ENCODE data around the gene MEIOC. TPM values are rescaled to one million over a fixed set of nuclear protein-coding genes. Genes with fewer than 3 reads are reported as not detected.

Gene MEIOC
- not detected in 2 replicates for total RNA-seq (2022)
- Bru-seq, nascent RNA = not detected
- BruChase-seq, experiment 1, labeled RNA remaining after a 6-hour chase = not detected
- not detected for BruChase-seq, experiment 2, labeled RNA remaining after a 2-hour chase
- long read RNA-seq, partial matches to known transcripts = 0 of 1 reads
- long read RNA-seq, other reads (novel, unspliced or antisense) = 1 of 1 reads

- ChIA-PET POLR2A (no interaction called here), CTCF (interaction anchor here (1.3 kb wide), 1 partner anchor 19 kb away, joined by 4 read pairs; no protein-coding TSS in a partner anchor)
- no peaks in the 10 kb centered on the region for H3K9me3 Mint-ChIP-seq (ENCODE audit: unreplicated experiment)
- H3K4me3 Mint-ChIP-seq (ENCODE audit: unreplicated experiment) = no peak within 1 kb of the TSS
- no TSS peak for BruUV-seq (replicated peaks)
- no peak for TF ChIP-seq CTCF (IDR thresholded peaks at IDR 0.05; ENCODE audit: unreplicated experiment)
- DNase-seq (ENCODE audit: unreplicated experiment) = no peak
- intact Hi-C loops (cut with micrococcal nuclease) = no loop called here
- H3K27me3 Mint-ChIP-seq (ENCODE audit: insufficient read depth, unreplicated experiment) = no peaks in the 10 kb centered on the region
- H3K36me3 Mint-ChIP-seq (ENCODE audit: insufficient read depth, unreplicated experiment) = no peaks in the 10 kb centered on the region
- H3K27ac Mint-ChIP-seq (ENCODE audit: low read depth, unreplicated experiment) = no peak within 1 kb of the TSS
- no peaks in the 10 kb centered on the region for H3K4me1 Mint-ChIP-seq (ENCODE audit: insufficient read depth, unreplicated experiment)
Observed at GRCh38 chr17:44655983-44656710, at the start of gene MEIOC. Gene MEIOC (plus strand): TSS chr17:44656468. CDS start chr17:44656614, 146 bp downstream.

GRCh38 chr17:44606658-44607057 lies 49.6 kb upstream of the MEIOC start:
- Mint-ChIP-seq H3K27ac (ENCODE audit: low read depth, unreplicated experiment) (no peak overlapping the region), H3K36me3 (ENCODE audit: insufficient read depth, unreplicated experiment) (no peaks in the 10 kb centered on the region), H3K27me3 (ENCODE audit: insufficient read depth, unreplicated experiment) (no peaks in the 10 kb centered on the region), H3K4me1 (ENCODE audit: insufficient read depth, unreplicated experiment) (no peaks in the 10 kb centered on the region), H3K4me3 (ENCODE audit: unreplicated experiment) (no peak overlapping the region), H3K9me3 (ENCODE audit: unreplicated experiment) (no peaks in the 10 kb centered on the region)
- no peak for TF ChIP-seq CTCF (IDR thresholded peaks at IDR 0.05; ENCODE audit: unreplicated experiment)
- no peak for DNase-seq (ENCODE audit: unreplicated experiment)
- ChIA-PET POLR2A (no interaction called here), CTCF (interaction anchor here (0.6 kb wide), 3 partner anchors 13 to 728 kb away, joined by 3 to 4 read pairs (median 3); no protein-coding TSS in a partner anchor)
- intact Hi-C loops (cut with micrococcal nuclease) = no loop called here
- BruUV-seq (replicated peaks) = no TSS peak

- ChIA-PET CTCF (no interaction called here), POLR2A (interaction anchor here (1.0 kb wide), 1 partner anchor 24 kb away, joined by 3 read pairs; no protein-coding TSS in a partner anchor)
- H3K27me3 Mint-ChIP-seq (ENCODE audit: insufficient read depth, unreplicated experiment) = no peaks in the 10 kb centered on the region
- intact Hi-C loops (cut with micrococcal nuclease) = no loop called here
- H3K9me3 Mint-ChIP-seq (ENCODE audit: unreplicated experiment) = no peaks in the 10 kb centered on the region
- no peaks in the 10 kb centered on the region for H3K4me1 Mint-ChIP-seq (ENCODE audit: insufficient read depth, unreplicated experiment)
- BruUV-seq (replicated peaks) = no TSS peak
- no peak overlapping the region for H3K4me3 Mint-ChIP-seq (ENCODE audit: unreplicated experiment)
- H3K36me3 Mint-ChIP-seq (ENCODE audit: insufficient read depth, unreplicated experiment) = no peaks in the 10 kb centered on the region
- TF ChIP-seq CTCF (IDR thresholded peaks at IDR 0.05; ENCODE audit: unreplicated experiment) = no peak
- no peak for DNase-seq (ENCODE audit: unreplicated experiment)
- no peak overlapping the region for H3K27ac Mint-ChIP-seq (ENCODE audit: low read depth, unreplicated experiment)
Observed at GRCh38 chr17:44607836-44608690, 48.2 kb upstream of the MEIOC start.

All from MCF 10A (cell line).